HG02884 (cell line): Measurements from ENCODE around the gene NDUFV2.

ENCODE experiments used
- ATAC-seq: cut with Tn5 transposase; IDR thresholded peaks from one replicate; pipeline ENCODE4 v1.9.1; 2021; ENCODE audit warnings: mild to moderate bottlenecking, moderate library complexity; ENCODE audit not compliant: unreplicated experiment

The NDUFV2 gene

GRCh38 chr18:9113468-9114149, 11.1 kb downstream of the NDUFV2 start:
- ATAC-seq, result no peak

GRCh38 chr18:9115984-9116383, 13.5 kb downstream of the NDUFV2 start:
- ATAC-seq, result no peak

GRCh38 chr18:9117980-9118841, 15.7 kb downstream of the NDUFV2 start:
- ATAC-seq, result no peak

GRCh38 chr18:9120796-9121195, 18.3 kb downstream of the NDUFV2 start:
- ATAC-seq, result no peak

- no peak for ATAC-seq
These were observed 21.0 kb downstream of the NDUFV2 start for GRCh38 chr18:9123520-9123919.

- ATAC-seq, result no peak
These were observed 22.3 kb downstream of the NDUFV2 start for GRCh38 chr18:9124824-9125223.

- ATAC-seq, result no peak
These were observed 23.8 kb downstream of the NDUFV2 start for GRCh38 chr18:9126337-9126736.

GRCh38 chr18:9130195-9130594, 27.7 kb downstream of the NDUFV2 start:
- ATAC-seq, result no peak

GRCh38 chr18:9130806-9131205, 28.3 kb downstream of the NDUFV2 start:
- no peak for ATAC-seq

- ATAC-seq, result no peak
These were observed 30.1 kb downstream of the NDUFV2 start for GRCh38 chr18:9132628-9133027.

- no peak for ATAC-seq
These were observed 30.7 kb downstream of the NDUFV2 start for GRCh38 chr18:9133225-9133624.

- no peak for ATAC-seq
These were observed 32.8 kb downstream of the NDUFV2 start for GRCh38 chr18:9135081-9135911.

GRCh38 chr18:9135912-9136314, 33.4 kb downstream of the NDUFV2 start:
- peak; percentile 13 for ATAC-seq

GRCh38 chr18:9136315-9137155, 34.0 kb downstream of the NDUFV2 start, which contains the start of gene ANKRD12:
Gene ANKRD12 (plus strand): TSS chr18:9136781. CDS start chr18:9182433, 45,652 bp downstream.
- ATAC-seq, result peak; percentile 58

GRCh38 chr18:9137168-9138066, 34.9 kb downstream of the NDUFV2 start:
- ATAC-seq, result peak; percentile 30

GRCh38 chr18:9139400-9140039, 37.0 kb downstream of the NDUFV2 start:
- no peak for ATAC-seq

- no peak for ATAC-seq
These were observed 37.9 kb downstream of the NDUFV2 start for GRCh38 chr18:9140381-9140780.

- ATAC-seq, result no peak
These were observed 38.5 kb downstream of the NDUFV2 start for GRCh38 chr18:9140984-9141383.

- ATAC-seq, result no peak
These were observed 43.7 kb downstream of the NDUFV2 start for GRCh38 chr18:9146224-9146623.
